Measurements from ENCODE around the gene CD300LF.

The CD300LF gene

DNA sequence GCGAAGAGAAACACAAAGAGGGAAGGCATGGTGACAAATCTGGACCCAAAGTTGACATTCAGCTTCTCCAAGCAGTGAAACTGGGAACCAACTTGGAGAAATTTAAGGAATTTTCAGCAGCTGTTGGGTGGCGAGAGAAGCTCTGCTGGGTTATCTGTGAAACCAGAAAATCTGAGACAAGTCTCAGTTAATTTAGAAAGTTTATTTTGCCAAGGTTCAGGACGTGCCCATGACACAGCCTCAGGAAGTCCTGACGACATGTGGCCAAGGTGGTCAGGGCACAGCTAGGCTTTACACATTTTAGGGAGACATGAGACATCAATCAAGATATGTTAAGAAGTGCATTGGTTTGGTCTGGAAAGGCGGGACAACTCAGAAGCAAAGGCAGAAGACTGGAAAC is 11.2 kb upstream of the CD300LF start:
- H3K4me3 ChIP-seq (replicated peaks; ENCODE audit: low read depth, low read length), result no peak overlapping the region
- DNase-seq (ENCODE audit: low read depth), result no peak
- no peak for TF ChIP-seq CTCF (IDR thresholded peaks at IDR 0.05; ENCODE audit: low read length, missing control alignments)

DNA sequence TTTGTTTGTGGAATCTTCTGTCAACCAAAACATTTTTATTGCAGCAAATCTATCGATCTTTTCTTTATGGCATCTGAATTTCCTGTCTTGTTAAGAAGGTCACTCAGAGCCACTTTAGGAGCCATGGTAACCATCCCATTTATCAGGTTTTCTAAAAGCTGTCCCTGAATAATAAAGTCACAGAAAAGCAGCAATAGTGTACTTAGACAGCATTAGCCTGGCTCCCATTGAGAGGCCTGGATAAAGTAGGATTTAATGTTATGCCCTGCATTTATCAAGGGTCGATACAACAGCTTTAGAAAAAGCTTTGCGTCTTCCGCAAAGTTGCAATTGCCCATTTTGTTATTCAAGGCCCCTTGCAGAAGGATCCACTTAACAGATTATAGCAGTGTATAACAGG is 10.1 kb upstream of the CD300LF start:
- H3K4me3 ChIP-seq (replicated peaks; ENCODE audit: low read depth, low read length), result no peak overlapping the region
- no peak for DNase-seq (ENCODE audit: low read depth)
- no peak for TF ChIP-seq CTCF (IDR thresholded peaks at IDR 0.05; ENCODE audit: low read length, missing control alignments)

DNA sequence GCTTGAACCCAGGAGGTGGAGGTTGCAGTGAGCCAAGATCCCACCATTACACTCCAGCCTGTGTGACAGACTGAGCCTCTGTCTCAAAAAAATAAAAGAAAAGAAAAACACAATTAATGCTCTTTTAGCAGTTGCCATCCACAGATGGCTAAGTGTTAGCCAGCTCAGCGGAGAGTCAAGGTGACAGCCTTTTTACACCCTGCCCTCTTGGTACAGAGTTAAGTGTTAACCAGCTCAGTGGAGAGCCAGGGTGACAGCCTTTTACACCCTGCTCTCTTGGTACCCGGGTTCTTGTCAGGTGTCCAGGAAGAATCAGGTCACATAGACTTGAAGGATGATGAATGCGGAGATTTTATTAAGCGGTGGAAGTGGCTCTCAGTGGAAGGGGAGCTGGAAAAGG is 7.8 kb upstream of the CD300LF start:
- no peak overlapping the region for H3K4me3 ChIP-seq (replicated peaks; ENCODE audit: low read depth, low read length)
- TF ChIP-seq CTCF (IDR thresholded peaks at IDR 0.05; ENCODE audit: low read length, missing control alignments), result no peak
- no peak for DNase-seq (ENCODE audit: low read depth)

DNA sequence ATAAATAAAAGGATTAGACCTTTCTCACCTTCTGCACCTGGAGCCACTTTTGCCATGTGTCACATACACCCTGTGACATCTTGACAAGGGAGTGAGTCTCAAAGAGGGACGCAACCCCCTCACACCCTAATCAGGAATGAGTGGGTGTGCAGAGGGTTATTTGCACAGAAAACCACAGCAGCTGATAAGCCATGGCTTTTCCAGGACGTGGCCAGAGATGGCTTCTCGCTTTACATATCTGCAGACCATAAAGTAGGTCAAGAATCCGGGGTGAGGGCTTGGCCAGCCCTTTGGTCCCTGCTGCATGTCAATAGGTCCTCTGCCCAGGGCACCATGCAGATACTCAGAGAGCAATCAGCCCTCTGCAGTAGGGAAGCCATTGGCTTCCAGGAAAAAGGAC is 2.4 kb upstream of the CD300LF start:
- H3K4me3 ChIP-seq (replicated peaks; ENCODE audit: low read depth, low read length), result no peak overlapping the region
- no peak for TF ChIP-seq CTCF (IDR thresholded peaks at IDR 0.05; ENCODE audit: low read length, missing control alignments)
- no peak for DNase-seq (ENCODE audit: low read depth)

DNA sequence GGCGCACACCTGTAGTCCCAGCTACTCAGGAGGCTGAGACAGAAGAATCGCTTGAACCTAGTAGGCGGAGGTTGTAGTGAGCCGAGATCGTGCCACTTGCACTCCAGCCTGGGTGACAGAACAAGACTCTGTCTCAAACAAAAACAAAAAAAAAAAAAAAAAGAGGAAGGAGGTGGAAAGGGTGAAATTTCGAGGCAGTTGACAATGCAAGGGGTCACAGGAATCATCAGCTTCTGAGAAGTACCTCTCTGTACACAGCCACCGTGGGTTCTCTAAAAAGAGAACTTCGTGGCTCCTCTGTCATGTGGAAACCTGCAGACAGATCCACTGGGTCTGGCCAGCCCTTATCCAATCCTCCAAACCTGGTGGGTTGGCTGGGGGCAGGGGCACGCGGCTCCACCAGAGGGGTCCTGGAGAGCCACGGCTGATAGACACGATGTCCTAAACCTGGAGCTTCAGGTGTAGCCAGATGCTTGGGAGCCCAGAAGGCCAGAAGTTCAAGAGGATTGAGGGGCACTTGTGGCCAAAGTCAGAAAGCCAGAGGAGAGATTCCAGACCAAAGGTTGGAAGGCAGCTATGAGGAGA is 540 bp upstream of the CD300LF start:
- DNase-seq (ENCODE audit: low read depth), result no peak
- H3K4me3 ChIP-seq (replicated peaks; ENCODE audit: low read depth, low read length), result no peak overlapping the region
- no peak for TF ChIP-seq CTCF (IDR thresholded peaks at IDR 0.05; ENCODE audit: low read length, missing control alignments)

DNA sequence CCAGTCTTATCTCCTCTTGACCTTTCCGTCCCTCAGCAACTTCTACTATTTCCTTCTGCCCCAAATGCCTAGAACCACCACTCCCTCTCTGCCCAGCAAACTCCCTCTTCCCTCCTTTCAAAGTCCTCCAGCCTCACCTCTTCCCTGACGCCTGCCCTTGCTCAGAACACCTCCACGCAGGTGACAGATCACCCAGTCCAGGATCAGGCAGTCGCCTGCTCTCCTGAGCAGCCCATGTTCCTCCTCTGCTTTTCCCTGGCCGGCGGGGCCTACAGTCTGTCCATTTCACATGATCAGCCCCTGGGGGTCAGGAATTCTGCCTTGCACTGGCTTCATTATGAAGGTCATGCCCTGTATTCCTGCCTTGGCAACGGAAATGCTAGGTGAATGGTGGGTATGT is 422 bp downstream of the CD300LF start:
- DNase-seq (ENCODE audit: low read depth), result no peak
- no peak overlapping the region for H3K4me3 ChIP-seq (replicated peaks; ENCODE audit: low read depth, low read length)
- no peak for TF ChIP-seq CTCF (IDR thresholded peaks at IDR 0.05; ENCODE audit: low read length, missing control alignments)

DNA sequence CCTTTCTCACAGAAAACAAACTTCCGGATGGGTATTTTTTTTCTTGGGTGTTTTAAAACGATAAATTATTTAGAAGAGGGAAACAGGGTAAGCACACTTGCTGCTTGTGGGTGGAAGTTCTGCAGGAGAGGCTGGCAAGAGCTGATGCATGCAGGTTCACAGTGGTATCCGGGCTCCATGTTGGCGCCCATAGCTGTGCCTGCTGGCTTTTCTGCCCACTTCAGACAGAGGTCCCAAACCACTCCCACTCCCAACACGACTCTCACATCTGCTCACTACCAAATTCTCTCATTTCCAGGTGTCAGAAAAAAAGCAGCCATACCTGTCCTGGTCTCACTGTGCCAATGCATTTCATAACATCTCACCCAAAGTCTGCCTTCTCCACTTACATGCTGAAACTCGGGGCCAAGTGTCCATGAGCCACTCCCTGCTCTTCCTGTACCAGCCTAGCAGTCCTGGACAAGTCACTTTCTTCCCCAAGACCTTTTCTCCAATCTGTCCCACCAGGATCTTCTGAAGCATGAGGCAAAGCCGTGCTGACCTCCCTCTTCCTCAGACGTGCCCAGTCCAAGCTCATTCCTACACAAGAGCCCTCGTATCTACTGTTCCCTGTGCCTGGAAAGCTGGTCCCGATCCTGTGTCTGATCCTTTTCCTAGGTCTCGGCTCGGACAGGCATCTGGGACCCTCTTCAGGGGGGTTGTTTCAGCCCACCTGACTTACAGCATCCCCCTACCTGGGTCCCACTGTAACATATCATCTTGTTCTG is 1.5 kb downstream of the CD300LF start:
- no peak overlapping the region for H3K4me3 ChIP-seq (replicated peaks; ENCODE audit: low read depth, low read length)
- no peak for DNase-seq (ENCODE audit: low read depth)
- no peak for TF ChIP-seq CTCF (IDR thresholded peaks at IDR 0.05; ENCODE audit: low read length, missing control alignments)

Measured in fibroblast of pulmonary artery (primary cell).